Kasumi-1 (cell line): ENCODE measurements around the gene PCNX1.

Source experiments
- DNase-seq, 2 experiments: peaks; one replicate each; lab custom pipeline; 2025; lab: John Stamatoyannopoulos, UW

The PCNX1 gene

GRCh38 chr14:71071042-71071441 lies 163.8 kb downstream of the PCNX1 start:
- DNase-seq = no peak

- no peak for DNase-seq
These were observed 169.3 kb downstream of the PCNX1 start for GRCh38 chr14:71076462-71077092.

GRCh38 chr14:71078500-71078899 lies 171.2 kb downstream of the PCNX1 start:
- DNase-seq = no peak

GRCh38 chr14:71086567-71086966 lies 179.3 kb downstream of the PCNX1 start:
- DNase-seq = no peak

- no peak for DNase-seq
These were observed 182.7 kb downstream of the PCNX1 start for GRCh38 chr14:71089971-71090370.

- no peak for DNase-seq
These were observed 187.5 kb downstream of the PCNX1 start for GRCh38 chr14:71094722-71095121.

- DNase-seq = no peak
These were observed 189.7 kb downstream of the PCNX1 start for GRCh38 chr14:71096947-71097346.

- DNase-seq = peak; percentile 83 to 87
These were observed 196.6 kb downstream of the PCNX1 start for GRCh38 chr14:71103662-71104484.

- DNase-seq = no peak
These were observed 197.9 kb downstream of the PCNX1 start for GRCh38 chr14:71105177-71105576.

- DNase-seq = no peak
These were observed 200.7 kb downstream of the PCNX1 start for GRCh38 chr14:71107921-71108320.

GRCh38 chr14:71108398-71109119 lies 201.3 kb downstream of the PCNX1 start:
- no peak for DNase-seq

- DNase-seq = no peak
These were observed 206.1 kb downstream of the PCNX1 start for GRCh38 chr14:71113376-71113775.

- no peak for DNase-seq
These were observed 207.3 kb downstream of the PCNX1 start for GRCh38 chr14:71114565-71114964.

GRCh38 chr14:71115306-71115705 lies 208.0 kb downstream of the PCNX1 start:
- no peak for DNase-seq

- no peak for DNase-seq
These were observed 208.7 kb downstream of the PCNX1 start for GRCh38 chr14:71115821-71116567.

- DNase-seq = no peak
These were observed 209.4 kb downstream of the PCNX1 start for GRCh38 chr14:71116568-71117122.

GRCh38 chr14:71117839-71118743 lies 210.8 kb downstream of the PCNX1 start:
- DNase-seq = no peak

GRCh38 chr14:71119075-71119474 lies 211.8 kb downstream of the PCNX1 start:
- no peak for DNase-seq

GRCh38 chr14:71119832-71120231 lies 212.6 kb downstream of the PCNX1 start:
- DNase-seq = no peak

GRCh38 chr14:71121001-71121400 lies 213.7 kb downstream of the PCNX1 start:
- DNase-seq = no peak

GRCh38 chr14:71121711-71122110 lies 214.5 kb downstream of the PCNX1 start:
- no peak for DNase-seq
